ENCODE results near the gene DHPS. TPM values are rescaled to one million over a fixed set of nuclear protein-coding genes. Genes with fewer than 3 reads are reported as not detected.

DHPS gene
- total and polyA plus RNA-seq, 2 donors (not counting 1 experiment from before 2014, with no cell fraction given), result 187 to 204 TPM

- no peak for ATAC-seq (ENCODE audit: low read depth)
- intact Hi-C loops (cut with micrococcal nuclease), result loop anchor here (5.0 kb wide), 2 partner anchors 54 to 86 kb away; partner anchors contain the start of genes MAN2B1, RNASEH2A and WDR83
- Histone ChIP-seq H2AFZ (ENCODE audit: insufficient read depth, low read depth, low read length, poor library complexity, severe bottlenecking) (peak overlapping the region; percentile 83), H3K27me3 (replicated peaks in 1 of 4; ENCODE audit: control extremely low read depth in 1 of 4, control insufficient read depth in 3 of 4, insufficient read depth in 4 of 4, low read length in 3 of 4) (no peaks in the 10 kb centered on the region), H3K36me3 (replicated peaks in 1 of 2; ENCODE audit: control extremely low read depth in 1 of 2, control insufficient read depth in 1 of 2, extremely low read depth in 1 of 2, insufficient read depth in 2 of 2, low read length in 1 of 2) (peaks cover 2 to 7% of the 10 kb centered on the region in 2 experiments), H4K20me1 (ENCODE audit: control insufficient read depth, insufficient read depth, low read length, poor library complexity, severe bottlenecking) (peaks cover 11% of the 10 kb centered on the region), H3K4me2 (replicated peaks; ENCODE audit: low read depth, low read length, poor library complexity, severe bottlenecking) (peak overlapping the region; percentile 95), H3K79me2 (ENCODE audit: control insufficient read depth, insufficient read depth, low read length) (peaks cover 68% of the 10 kb centered on the region), H3K4me1 (ENCODE audit: control insufficient read depth in 2 of 2, insufficient read depth in 2 of 2, low read length in 2 of 2) (peaks cover 29 to 35% of the 10 kb centered on the region in 2 donors), H3K4me3 (ENCODE audit: control extremely low read depth in 1 of 5, extremely low read depth in 1 of 5, insufficient read depth in 1 of 5, low read depth in 2 of 5, low read length in 4 of 5) (peak overlapping the region; percentile 12 to 78 (median 70)), H3K27ac (ENCODE audit: low read length in 2 of 2) (peak overlapping the region in 1 of 2 donors; percentile 69), H3K9ac (ENCODE audit: low read length) (peak overlapping the region; percentile 85), H3K9me3 (ENCODE audit: control extremely low read depth in 1 of 3, control insufficient read depth in 2 of 3, insufficient read depth in 1 of 3, low read length in 2 of 3) (no peaks in the 10 kb centered on the region)
- ChIA-PET POLR2A (interaction anchor here (0.8 to 3.6 kb wide), 4 partner anchors 9 to 71 kb away, joined by 3 to 30 read pairs (median 22); partner anchors contain the start of genes DHPS, JUNB and TRIR), CTCF (interaction anchor here (0.7 to 2.1 kb wide), 3 partner anchors 26 to 75 kb away, joined by 4 to 15 read pairs (median 4); no protein-coding TSS in a partner anchor)
- DNase-seq, result no peak
- Mint-ChIP-seq H3K27ac (peak overlapping the region; percentile 84), H3K27me3 (no peaks in the 10 kb centered on the region), H3K4me1 (peaks cover 38% of the 10 kb centered on the region), H3K9me3 (ENCODE audit: insufficient read depth) (no peaks in the 10 kb centered on the region), H3K4me3 (peak overlapping the region; percentile 89)
- WGBS (ENCODE audit: insufficient coverage), result 13% methylated on average over 59 of the region's 59 CpGs
- TF ChIP-seq EZH2 (IDR thresholded peaks at IDR 0.05; ENCODE audit: borderline replicate concordance, insufficient read depth, low read depth, low read length, poor library complexity, severe bottlenecking) (no peak), CTCF (IDR thresholded peaks at IDR 0.05) (no peak)
Observed at GRCh38 chr19:12720851-12721655, 39.4 kb upstream of the DHPS start.

GRCh38 chr19:12720296-12720695, 38.6 kb upstream of the DHPS start:
- peak overlapping the region; percentile 80 for H3K4me3 Mint-ChIP-seq
- Histone ChIP-seq H3K27me3 (replicated peaks in 1 of 4; ENCODE audit: control extremely low read depth in 1 of 4, control insufficient read depth in 3 of 4, insufficient read depth in 4 of 4, low read length in 3 of 4) (no peaks in the 10 kb centered on the region), H3K79me2 (ENCODE audit: control insufficient read depth, insufficient read depth, low read length) (peaks cover 75% of the 10 kb centered on the region), H4K20me1 (ENCODE audit: control insufficient read depth, insufficient read depth, low read length, poor library complexity, severe bottlenecking) (peaks cover 11% of the 10 kb centered on the region), H3K9ac (ENCODE audit: low read length) (no peak overlapping the region), H3K4me2 (replicated peaks; ENCODE audit: low read depth, low read length, poor library complexity, severe bottlenecking) (peak overlapping the region; percentile 95), H2AFZ (ENCODE audit: insufficient read depth, low read depth, low read length, poor library complexity, severe bottlenecking) (no peak overlapping the region), H3K9me3 (ENCODE audit: control extremely low read depth in 1 of 3, control insufficient read depth in 2 of 3, insufficient read depth in 1 of 3, low read length in 2 of 3) (no peaks in the 10 kb centered on the region), H3K4me1 (ENCODE audit: control insufficient read depth in 2 of 2, insufficient read depth in 2 of 2, low read length in 2 of 2) (peaks cover 29 to 35% of the 10 kb centered on the region in 2 donors), H3K27ac (ENCODE audit: low read length in 2 of 2) (no peak overlapping the region), H3K36me3 (replicated peaks in 1 of 2; ENCODE audit: control extremely low read depth in 1 of 2, control insufficient read depth in 1 of 2, extremely low read depth in 1 of 2, insufficient read depth in 2 of 2, low read length in 1 of 2) (peaks cover 2 to 7% of the 10 kb centered on the region in 2 experiments), H3K4me3 (ENCODE audit: control extremely low read depth in 1 of 5, extremely low read depth in 1 of 5, insufficient read depth in 1 of 5, low read depth in 2 of 5, low read length in 4 of 5) (no peak overlapping the region)
- H3K27ac Mint-ChIP-seq, result peak overlapping the region; percentile 56
- DNase-seq (no peak), ATAC-seq (ENCODE audit: low read depth) (no peak)
- no peaks in the 10 kb centered on the region for H3K9me3 Mint-ChIP-seq (ENCODE audit: insufficient read depth)
- 95% methylated on average over 6 of the region's 10 CpGs for WGBS (ENCODE audit: insufficient coverage)
- intact Hi-C loops (cut with micrococcal nuclease), result loop anchor here (5.0 kb wide), 2 partner anchors 53 to 87 kb away; partner anchors contain the start of genes MAN2B1, RNASEH2A and WDR83
- H3K4me1 Mint-ChIP-seq, result peaks cover 38% of the 10 kb centered on the region
- TF ChIP-seq CTCF (IDR thresholded peaks at IDR 0.05), result no peak
- no peak for TF ChIP-seq EZH2 (IDR thresholded peaks at IDR 0.05; ENCODE audit: borderline replicate concordance, insufficient read depth, low read depth, low read length, poor library complexity, severe bottlenecking)
- CTCF ChIA-PET, result no interaction called here
- H3K27me3 Mint-ChIP-seq, result no peaks in the 10 kb centered on the region
- POLR2A ChIA-PET, result interaction anchor here (1.3 kb wide), 1 partner anchor 13 kb away, joined by 5 read pairs; no protein-coding TSS in a partner anchor
